Upper lobe of left lung (tissue), 6 donors: ENCODE measurements around the gene EYS. TPM values are rescaled to one million over a fixed set of nuclear protein-coding genes. Genes with fewer than 3 reads are reported as not detected.
"Not testable (repeated sequence)": the region's sequence is repeated elsewhere in the genome, so short reads cannot be mapped to it uniquely, and the experiment has no call there.

ENCODE experiments used
- ATAC-seq, 2 donors: fragments of 200-7000 bp; cut with Tn5 transposase; one replicate each; pipeline ENCODE4 v1.9.1; 2022; ENCODE audit warnings: mild to moderate bottlenecking in 2 of 2, moderate library complexity in 2 of 2; ENCODE audit not compliant: low FRiP score in 2 of 2
- DNase-seq, 2 donors: peaks; one replicate each; pipeline ENCODE4 v3.0.0-alpha.2; 2019 to 2020
- H3K27ac ChIP-seq, 4 donors: fragments of 200-600 bp; sonication (generic); one replicate each; pipeline ENCODE4 v1.5.1; 2016 to 2019
- H3K27me3 ChIP-seq, 4 donors: fragments of 200-600 bp; sonication (generic); one replicate each; pipeline ENCODE4 v1.5.1; 2017 to 2019
- H3K36me3 ChIP-seq, 4 donors: fragments of 200-600 bp; sonication (generic); one replicate each; pipeline ENCODE4 v1.5.1; 2016 to 2019
- H3K4me1 ChIP-seq, 4 donors: fragments of 200-600 bp; sonication (generic); one replicate each; pipeline ENCODE4 v1.5.1; 2018 to 2019
- H3K4me3 ChIP-seq, 4 donors: fragments of 200-600 bp; sonication (generic); one replicate each; pipeline ENCODE4 v1.5.1; 2017 to 2019; ENCODE audit warnings: mild to moderate bottlenecking in 2 of 4, moderate library complexity in 1 of 4
- H3K9me3 ChIP-seq, 4 donors: fragments of 200-600 bp; sonication (generic); one replicate each; pipeline ENCODE4 v1.5.1; 2018 to 2019
- CTCF ChIP-seq, 6 experiments: fragments of 450-650 bp in 4 of 6; fragments of 200-600 bp in 2 of 6; sonication (generic) in 2 of 6; IDR thresholded peaks; one replicate each; pipeline ENCODE4 v1.5.1; 2016 to 2019; ENCODE audit warnings: antibody characterized with exemption in 6 of 6
- EP300 ChIP-seq, 4 donors: sonication (generic); formaldehyde crosslinking; IDR thresholded peaks; one replicate each; pipeline ENCODE4 v1.5.1; 2017; ENCODE audit warnings: antibody characterized with exemption in 4 of 4, control low read depth in 2 of 4
- POLR2A ChIP-seq, 4 donors: fragments of 450-650 bp; IDR thresholded peaks; one replicate each; pipeline ENCODE4 v1.5.1; 2016 to 2017; ENCODE audit warnings: antibody characterized with exemption in 4 of 4, mild to moderate bottlenecking in 2 of 4
- POLR2AphosphoS5 ChIP-seq, 2 donors: sonication (generic); formaldehyde crosslinking; IDR thresholded peaks; one replicate each; pipeline ENCODE4 v1.5.1; 2017; ENCODE audit warnings: antibody characterized with exemption in 2 of 2
- WGBS, 2 donors: methylation state at CpG; one replicate each; pipeline ENCODE4 v1.1.5; 2017 to 2018; 5-methylcytosine and 5-hydroxymethylcytosine counted together
- total RNA-seq, 6 donors: library from RNA; depleted of rRNA in 4 of 6; stranded (reverse); fragments of >200 nt in 4 of 6; gene quantifications; one replicate each; pipeline versions ENCODE4 v1.1.0 to v1.2.1, GENCODE V29; 2016 to 2021
- donor health status: DM: no; HTN: no; CAD: no; lungs with moderate emphysema.
- donor health status: DM: no; HTN: yes; CAD: no; lungs with severe emphysema.

Gene EYS
- total RNA-seq, 6 donors from 2014 or later, result under 0.01 to 0.46 (median 0.28) TPM; not detected in 2

GRCh38 chr6:63739094-63739687, 1967.8 kb downstream of the EYS start:
- no peaks in the 10 kb centered on the region for H3K4me1 ChIP-seq
- no peak overlapping the region for H3K27ac ChIP-seq
- H3K9me3 ChIP-seq, result no peaks in the 10 kb centered on the region
- no peaks in the 10 kb centered on the region for H3K36me3 ChIP-seq
- 15 to 17% methylated on average over 1 of the region's 1 CpG for WGBS, 2 donors
- ATAC-seq (no peak), DNase-seq (no peak)
- TF ChIP-seq POLR2A (IDR thresholded peaks at IDR 0.05) (no peak), POLR2AphosphoS5 (IDR thresholded peaks at IDR 0.05) (no peak), EP300 (IDR thresholded peaks at IDR 0.05) (no peak), CTCF (IDR thresholded peaks at IDR 0.05) (no peak)
- H3K27me3 ChIP-seq, result no peaks in the 10 kb centered on the region
- H3K4me3 ChIP-seq, result no peak overlapping the region

GRCh38 chr6:63738190-63738589, 1968.8 kb downstream of the EYS start:
- not testable (repeated sequence) for H3K4me1 ChIP-seq, H3K36me3 ChIP-seq, H3K4me3 ChIP-seq, H3K27ac ChIP-seq, DNase-seq, ATAC-seq, H3K9me3 ChIP-seq, H3K27me3 ChIP-seq
- WGBS, 2 donors, result 91 to 94% methylated on average over 2 of the region's 2 CpGs

GRCh38 chr6:63734923-63735322, 1972.1 kb downstream of the EYS start:
- H3K27ac ChIP-seq, result no peak overlapping the region
- no peak overlapping the region for H3K4me3 ChIP-seq
- H3K9me3 ChIP-seq, result no peaks in the 10 kb centered on the region
- ATAC-seq (no peak), DNase-seq (no peak)
- 86 to 87% methylated on average over 3 of the region's 3 CpGs for WGBS, 2 donors
- H3K27me3 ChIP-seq, result no peaks in the 10 kb centered on the region
- no peaks in the 10 kb centered on the region for H3K4me1 ChIP-seq
- TF ChIP-seq EP300 (IDR thresholded peaks at IDR 0.05) (no peak), POLR2A (IDR thresholded peaks at IDR 0.05) (no peak), CTCF (IDR thresholded peaks at IDR 0.05) (no peak)
- H3K36me3 ChIP-seq, result no peaks in the 10 kb centered on the region

- TF ChIP-seq POLR2AphosphoS5 (IDR thresholded peaks at IDR 0.05), result no peak
- TF ChIP-seq CTCF (IDR thresholded peaks at IDR 0.05), result no peak
- no peak for TF ChIP-seq EP300 (IDR thresholded peaks at IDR 0.05)
- no peak for TF ChIP-seq POLR2A (IDR thresholded peaks at IDR 0.05)
- WGBS, 2 donors, result 88 to 92% methylated on average over 2 of the region's 2 CpGs
- Histone ChIP-seq H3K4me1 (no peaks in the 10 kb centered on the region), H3K36me3 (no peaks in the 10 kb centered on the region), H3K4me3 (no peak overlapping the region), H3K27ac (no peak overlapping the region), H3K27me3 (no peaks in the 10 kb centered on the region), H3K9me3 (no peaks in the 10 kb centered on the region)
- ATAC-seq (no peak), DNase-seq (no peak)
Observed at GRCh38 chr6:63732336-63732735, 1974.7 kb downstream of the EYS start.

- no peak for TF ChIP-seq POLR2AphosphoS5 (IDR thresholded peaks at IDR 0.05)
- no peak for TF ChIP-seq POLR2A (IDR thresholded peaks at IDR 0.05)
- no peak for TF ChIP-seq EP300 (IDR thresholded peaks at IDR 0.05)
- no peak for TF ChIP-seq CTCF (IDR thresholded peaks at IDR 0.05)
- DNase-seq (no peak), ATAC-seq (no peak)
- Histone ChIP-seq H3K4me3 (no peak overlapping the region), H3K9me3 (no peaks in the 10 kb centered on the region), H3K27ac (no peak overlapping the region), H3K4me1 (no peaks in the 10 kb centered on the region), H3K27me3 (no peaks in the 10 kb centered on the region), H3K36me3 (no peaks in the 10 kb centered on the region)
- WGBS, 2 donors, result 89 to 93% methylated on average over 3 of the region's 3 CpGs
Observed at GRCh38 chr6:63731930-63732329, 1975.1 kb downstream of the EYS start.
